NT2/D1 (cell line): Measurements from ENCODE around the gene AJM1.

Experiments
- SUZ12 ChIP-seq: IDR thresholded peaks from 2 replicates; pipeline ENCODE4 v1.6.1; 2011; ENCODE audit not compliant: insufficient read length, insufficient read depth; ENCODE audit errors: extremely low read depth
- YY1 ChIP-seq: IDR thresholded peaks from 2 replicates; pipeline ENCODE4 v1.6.1; 2011; ENCODE audit not compliant: insufficient read length, insufficient read depth
- ZNF274 ChIP-seq: IDR thresholded peaks from 2 replicates; pipeline ENCODE4 v1.6.1; 2011; ENCODE audit warnings: mild to moderate bottlenecking, low read depth, low read length

GRCh38 chr9:136851941-136852663 is 9.8 kb downstream of the AJM1 start, which contains the start of gene MAMDC4:
- TF ChIP-seq YY1 (no peak), SUZ12 (no peak), ZNF274 (no peak)
